HG03439 (cell line): ENCODE measurements around the gene ETFDH.
A peak's percentile ranks its signal among the peaks of the same experiment; 100 is the strongest.
"Not testable (repeated sequence)": the region's sequence is repeated elsewhere in the genome, so short reads cannot be mapped to it uniquely, and the experiment has no call there.

Source experiments
- ATAC-seq: cut with Tn5 transposase; IDR thresholded peaks from one replicate; pipeline ENCODE4 v1.9.1; 2021; ENCODE audit warnings: mild to moderate bottlenecking, moderate library complexity; ENCODE audit not compliant: unreplicated experiment

Gene ETFDH

GRCh38 chr4:158671915-158672806, at the start of gene ETFDH:
Gene ETFDH, plus strand, starts transcription at chr4:158672296. Its CDS starts 161 bp downstream, at chr4:158672457.
- ATAC-seq, result peak; percentile 86

- peak; percentile 87 for ATAC-seq
Measured at GRCh38 chr4:158624889-158625478, 47.1 kb upstream of the ETFDH start.

- no peak for ATAC-seq
Measured at GRCh38 chr4:158625544-158625943, 46.6 kb upstream of the ETFDH start.

- ATAC-seq, result no peak
Measured at GRCh38 chr4:158630893-158631292, 41.2 kb upstream of the ETFDH start.

GRCh38 chr4:158636619-158637018, 35.5 kb upstream of the ETFDH start:
- no peak for ATAC-seq

GRCh38 chr4:158644356-158644755, 27.7 kb upstream of the ETFDH start:
- no peak for ATAC-seq

GRCh38 chr4:158644760-158645159, 27.3 kb upstream of the ETFDH start:
- ATAC-seq, result no peak

GRCh38 chr4:158649111-158649680, 22.9 kb upstream of the ETFDH start:
- no peak for ATAC-seq

GRCh38 chr4:158652920-158653319, 19.2 kb upstream of the ETFDH start:
- ATAC-seq, result no peak

GRCh38 chr4:158656439-158656838, 15.7 kb upstream of the ETFDH start:
- ATAC-seq, result no peak

GRCh38 chr4:158657291-158657690, 14.8 kb upstream of the ETFDH start:
- ATAC-seq, result no peak

GRCh38 chr4:158663255-158663654, 8.8 kb upstream of the ETFDH start:
- not testable (repeated sequence) for ATAC-seq

GRCh38 chr4:158663707-158664625, 8.1 kb upstream of the ETFDH start:
- ATAC-seq, result not testable (repeated sequence)

GRCh38 chr4:158664806-158665205, 7.3 kb upstream of the ETFDH start:
- no peak for ATAC-seq

GRCh38 chr4:158666892-158667291, 5.2 kb upstream of the ETFDH start:
- ATAC-seq, result no peak

GRCh38 chr4:158667651-158668198, 4.4 kb upstream of the ETFDH start:
- ATAC-seq, result no peak

- no peak for ATAC-seq
Measured at GRCh38 chr4:158669310-158669709, 2.8 kb upstream of the ETFDH start.

GRCh38 chr4:158670975-158671664, 976 bp upstream of the ETFDH start:
- ATAC-seq, result peak; percentile 29

- ATAC-seq, result no peak
Measured at GRCh38 chr4:158671665-158671914, 506 bp upstream of the ETFDH start, which contains the start of gene C4orf46. Gene C4orf46, minus strand, starts transcription at chr4:158671887. Its CDS starts 86 bp downstream, at chr4:158671801.

- ATAC-seq, result no peak
Measured at GRCh38 chr4:158673633-158674032, 1.5 kb downstream of the ETFDH start.
